Activated CD4-positive, alpha-beta T cell treated with anti-CD3 and anti-CD28 coated beads, Interleukin-2, Interleukin-4, amounts not matched to agents 100 ng/mL and 50 ng/mL, durations not matched to agents 16 hours and 8 hours (primary cell): ENCODE measurements around the gene RAB6D.
A peak's percentile ranks its signal among the peaks of the same experiment; 100 is the strongest.
"Not testable (repeated sequence)": the region's sequence is repeated elsewhere in the genome, so short reads cannot be mapped to it uniquely, and the experiment has no call there.

Source experiments
- DNase-seq: peaks from one replicate; pipeline ENCODE4 v3.0.0-alpha.2; 2020; ENCODE audit warnings: low spot score

Gene RAB6D

GRCh38 chr2:131363703-131364186 is at the start of gene RAB6D:
Gene RAB6D, minus strand, starts transcription at chr2:131364168. Its CDS starts 448 bp downstream, at chr2:131363720.
- DNase-seq: not testable (repeated sequence)

GRCh38 chr2:131413148-131413747 is 49.3 kb upstream of the RAB6D start:
- DNase-seq: peak; percentile 64

- no peak for DNase-seq
Measured at GRCh38 chr2:131410173-131410572, 46.2 kb upstream of the RAB6D start.

- DNase-seq: no peak
Measured at GRCh38 chr2:131408778-131409177, 44.8 kb upstream of the RAB6D start.

GRCh38 chr2:131408207-131408606 is 44.2 kb upstream of the RAB6D start:
- no peak for DNase-seq

- no peak for DNase-seq
Measured at GRCh38 chr2:131404753-131405152, 40.8 kb upstream of the RAB6D start.

- no peak for DNase-seq
Measured at GRCh38 chr2:131402320-131403039, 38.5 kb upstream of the RAB6D start.

- no peak for DNase-seq
Measured at GRCh38 chr2:131400849-131401248, 36.9 kb upstream of the RAB6D start.

- DNase-seq: not testable (repeated sequence)
Measured at GRCh38 chr2:131400441-131400840, 36.5 kb upstream of the RAB6D start.

GRCh38 chr2:131396209-131396608 is 32.2 kb upstream of the RAB6D start:
- not testable (repeated sequence) for DNase-seq

- DNase-seq: not testable (repeated sequence)
Measured at GRCh38 chr2:131395024-131395645, 31.2 kb upstream of the RAB6D start.

GRCh38 chr2:131394147-131394931 is 30.4 kb upstream of the RAB6D start:
- DNase-seq: peak; percentile 24

GRCh38 chr2:131391953-131392352 is 28.0 kb upstream of the RAB6D start:
- DNase-seq: not testable (repeated sequence)

- DNase-seq: not testable (repeated sequence)
Measured at GRCh38 chr2:131391471-131391870, 27.5 kb upstream of the RAB6D start.

GRCh38 chr2:131390495-131391130 is 26.6 kb upstream of the RAB6D start:
- DNase-seq: not testable (repeated sequence)

GRCh38 chr2:131389657-131390056 is 25.7 kb upstream of the RAB6D start:
- no peak for DNase-seq

- DNase-seq: not testable (repeated sequence)
Measured at GRCh38 chr2:131388834-131389233, 24.9 kb upstream of the RAB6D start.

- DNase-seq: not testable (repeated sequence)
Measured at GRCh38 chr2:131373111-131373510, 9.1 kb upstream of the RAB6D start.

- DNase-seq: no peak
Measured at GRCh38 chr2:131369954-131370353, 6.0 kb upstream of the RAB6D start.

GRCh38 chr2:131368493-131369066 is 4.6 kb upstream of the RAB6D start:
- not testable (repeated sequence) for DNase-seq

GRCh38 chr2:131367352-131367751 is 3.4 kb upstream of the RAB6D start:
- DNase-seq: no peak
